Measurements from ENCODE around the gene NCAN.

DNA sequence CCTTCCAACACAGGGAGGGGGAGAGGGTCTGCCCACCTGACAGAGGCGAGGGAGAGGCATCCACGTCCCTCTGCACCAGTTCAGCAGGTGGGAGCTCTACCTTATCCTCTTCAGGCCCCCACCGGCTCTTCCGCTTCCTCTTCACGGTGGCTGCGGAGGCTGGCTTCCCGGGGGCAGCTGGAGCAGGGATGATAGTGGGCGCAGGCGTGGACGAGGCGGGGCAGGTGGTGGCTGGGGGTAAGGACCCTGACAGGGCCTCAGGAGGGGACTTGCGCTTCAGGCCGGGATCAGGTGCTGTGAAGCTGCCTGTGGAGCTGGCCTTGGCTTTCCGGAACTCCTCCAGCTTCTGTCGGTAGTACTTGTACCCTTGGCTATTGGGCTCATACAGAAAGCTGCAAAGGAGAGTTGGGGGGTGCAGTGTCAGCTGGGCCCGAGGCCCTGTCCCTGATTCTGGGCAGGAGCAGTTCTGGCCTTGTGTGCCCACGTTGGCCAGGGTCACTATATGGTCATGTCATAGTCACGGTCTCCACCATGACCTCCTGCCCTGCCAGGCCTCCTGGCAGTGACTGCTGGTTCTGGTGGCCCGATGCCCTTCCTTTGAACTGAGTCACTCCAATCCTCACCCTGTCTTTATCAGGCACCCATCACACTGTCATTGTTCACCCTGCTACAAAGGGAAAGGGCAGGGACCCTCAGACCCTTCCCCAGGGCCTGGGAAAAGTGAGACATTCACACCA lies 85.4 kb downstream of the NCAN start:
- TF ChIP-seq, protein P1, sequence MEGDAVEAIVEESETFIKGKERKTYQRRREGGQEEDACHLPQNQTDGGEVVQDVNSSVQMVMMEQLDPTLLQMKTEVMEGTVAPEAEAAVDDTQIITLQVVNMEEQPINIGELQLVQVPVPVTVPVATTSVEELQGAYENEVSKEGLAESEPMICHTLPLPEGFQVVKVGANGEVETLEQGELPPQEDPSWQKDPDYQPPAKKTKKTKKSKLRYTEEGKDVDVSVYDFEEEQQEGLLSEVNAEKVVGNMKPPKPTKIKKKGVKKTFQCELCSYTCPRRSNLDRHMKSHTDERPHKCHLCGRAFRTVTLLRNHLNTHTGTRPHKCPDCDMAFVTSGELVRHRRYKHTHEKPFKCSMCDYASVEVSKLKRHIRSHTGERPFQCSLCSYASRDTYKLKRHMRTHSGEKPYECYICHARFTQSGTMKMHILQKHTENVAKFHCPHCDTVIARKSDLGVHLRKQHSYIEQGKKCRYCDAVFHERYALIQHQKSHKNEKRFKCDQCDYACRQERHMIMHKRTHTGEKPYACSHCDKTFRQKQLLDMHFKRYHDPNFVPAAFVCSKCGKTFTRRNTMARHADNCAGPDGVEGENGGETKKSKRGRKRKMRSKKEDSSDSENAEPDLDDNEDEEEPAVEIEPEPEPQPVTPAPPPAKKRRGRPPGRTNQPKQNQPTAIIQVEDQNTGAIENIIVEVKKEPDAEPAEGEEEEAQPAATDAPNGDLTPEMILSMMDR (IDR thresholded peaks at IDR 0.05; ENCODE audit: low read depth, low read length, missing input control) = no peak
- TF ChIP-seq REST (IDR thresholded peaks at IDR 0.05) = no peak
- TF ChIP-seq EGR1 (IDR thresholded peaks at IDR 0.05; ENCODE audit: low read depth in 2 of 2) = no peak
- no peak for TF ChIP-seq GABPA (IDR thresholded peaks at IDR 0.05 in 1 of 2, conservative IDR thresholded peaks at IDR 0.05 in 1 of 2)
- TF ChIP-seq JUND (IDR thresholded peaks at IDR 0.05) = no peak
- no peak for TF ChIP-seq TAF1 (conservative IDR thresholded peaks at IDR 0.05)
- TF ChIP-seq SP1 (IDR thresholded peaks at IDR 0.05) = no peak
- no peak for TF ChIP-seq RAD21 (IDR thresholded peaks at IDR 0.05)
- TF ChIP-seq, protein P2, sequence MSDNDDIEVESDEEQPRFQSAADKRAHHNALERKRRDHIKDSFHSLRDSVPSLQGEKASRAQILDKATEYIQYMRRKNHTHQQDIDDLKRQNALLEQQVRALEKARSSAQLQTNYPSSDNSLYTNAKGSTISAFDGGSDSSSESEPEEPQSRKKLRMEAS (IDR thresholded peaks at IDR 0.05) = no peak
- TF ChIP-seq, protein P3, sequence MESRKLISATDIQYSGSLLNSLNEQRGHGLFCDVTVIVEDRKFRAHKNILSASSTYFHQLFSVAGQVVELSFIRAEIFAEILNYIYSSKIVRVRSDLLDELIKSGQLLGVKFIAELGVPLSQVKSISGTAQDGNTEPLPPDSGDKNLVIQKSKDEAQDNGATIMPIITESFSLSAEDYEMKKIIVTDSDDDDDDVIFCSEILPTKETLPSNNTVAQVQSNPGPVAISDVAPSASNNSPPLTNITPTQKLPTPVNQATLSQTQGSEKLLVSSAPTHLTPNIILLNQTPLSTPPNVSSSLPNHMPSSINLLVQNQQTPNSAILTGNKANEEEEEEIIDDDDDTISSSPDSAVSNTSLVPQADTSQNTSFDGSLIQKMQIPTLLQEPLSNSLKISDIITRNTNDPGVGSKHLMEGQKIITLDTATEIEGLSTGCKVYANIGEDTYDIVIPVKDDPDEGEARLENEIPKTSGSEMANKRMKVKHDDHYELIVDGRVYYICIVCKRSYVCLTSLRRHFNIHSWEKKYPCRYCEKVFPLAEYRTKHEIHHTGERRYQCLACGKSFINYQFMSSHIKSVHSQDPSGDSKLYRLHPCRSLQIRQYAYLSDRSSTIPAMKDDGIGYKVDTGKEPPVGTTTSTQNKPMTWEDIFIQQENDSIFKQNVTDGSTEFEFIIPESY (IDR thresholded peaks at IDR 0.05) = no peak
- TF ChIP-seq YY1 (IDR thresholded peaks at IDR 0.05) = no peak
- peak; percentile 5 to 58 for TF ChIP-seq HNF4A (conservative IDR thresholded peaks at IDR 0.05)

Measured in liver (tissue), 3 donors.